Testis (tissue), 2 donors: ENCODE data around the gene KLB.

Experiments
- POLR2A ChIP-seq: fragments of 450-650 bp; IDR thresholded peaks from one replicate; pipeline ENCODE4 v1.6.1; 2017; ENCODE audit warnings: antibody characterized with exemption, mild to moderate bottlenecking, moderate library complexity
- TF ChIP-seq, protein P1 (sequence below), 3 experiments: fragments of 450-650 bp in 2 of 3; fragments of 200-600 bp in 1 of 3; sonication (generic) in 1 of 3; IDR thresholded peaks; one replicate each; pipeline ENCODE4 v1.5.1; 2016 to 2019; ENCODE audit warnings: antibody characterized with exemption in 3 of 3, mild to moderate bottlenecking in 2 of 3, moderate library complexity in 1 of 3

DNA sequence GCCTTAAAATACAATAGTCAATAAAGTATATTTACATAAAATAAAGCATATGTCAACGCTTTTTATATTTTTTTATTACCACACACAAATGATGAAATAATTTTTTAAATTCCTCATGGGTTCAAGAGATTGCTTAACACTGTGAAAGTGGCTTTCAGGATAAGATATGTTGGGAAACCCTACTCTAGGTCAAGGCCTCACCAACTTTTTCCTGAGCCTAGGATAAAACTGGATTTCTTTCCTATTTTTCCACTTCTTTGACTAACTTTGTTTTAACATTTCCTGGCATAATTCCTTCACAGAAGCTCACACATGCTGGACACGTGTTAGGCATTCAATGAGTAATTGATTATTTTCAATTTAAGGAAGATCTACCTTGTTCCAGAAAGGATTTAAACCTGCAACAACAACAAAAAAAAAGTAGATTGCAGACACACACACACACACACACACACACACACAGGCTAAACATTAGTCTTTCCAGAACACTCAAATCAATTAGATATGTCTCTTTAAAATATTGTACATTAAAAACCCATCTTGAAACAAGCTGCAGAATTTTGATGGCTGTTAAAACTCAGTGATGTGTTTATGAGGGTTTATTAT lies 9.1 kb downstream of the KLB start:
- TF ChIP-seq, protein P1, sequence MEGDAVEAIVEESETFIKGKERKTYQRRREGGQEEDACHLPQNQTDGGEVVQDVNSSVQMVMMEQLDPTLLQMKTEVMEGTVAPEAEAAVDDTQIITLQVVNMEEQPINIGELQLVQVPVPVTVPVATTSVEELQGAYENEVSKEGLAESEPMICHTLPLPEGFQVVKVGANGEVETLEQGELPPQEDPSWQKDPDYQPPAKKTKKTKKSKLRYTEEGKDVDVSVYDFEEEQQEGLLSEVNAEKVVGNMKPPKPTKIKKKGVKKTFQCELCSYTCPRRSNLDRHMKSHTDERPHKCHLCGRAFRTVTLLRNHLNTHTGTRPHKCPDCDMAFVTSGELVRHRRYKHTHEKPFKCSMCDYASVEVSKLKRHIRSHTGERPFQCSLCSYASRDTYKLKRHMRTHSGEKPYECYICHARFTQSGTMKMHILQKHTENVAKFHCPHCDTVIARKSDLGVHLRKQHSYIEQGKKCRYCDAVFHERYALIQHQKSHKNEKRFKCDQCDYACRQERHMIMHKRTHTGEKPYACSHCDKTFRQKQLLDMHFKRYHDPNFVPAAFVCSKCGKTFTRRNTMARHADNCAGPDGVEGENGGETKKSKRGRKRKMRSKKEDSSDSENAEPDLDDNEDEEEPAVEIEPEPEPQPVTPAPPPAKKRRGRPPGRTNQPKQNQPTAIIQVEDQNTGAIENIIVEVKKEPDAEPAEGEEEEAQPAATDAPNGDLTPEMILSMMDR (IDR thresholded peaks at IDR 0.05), result no peak
- no peak for TF ChIP-seq POLR2A
